Measurements from ENCODE around the gene CLCNKB.

Gene CLCNKB

DNA sequence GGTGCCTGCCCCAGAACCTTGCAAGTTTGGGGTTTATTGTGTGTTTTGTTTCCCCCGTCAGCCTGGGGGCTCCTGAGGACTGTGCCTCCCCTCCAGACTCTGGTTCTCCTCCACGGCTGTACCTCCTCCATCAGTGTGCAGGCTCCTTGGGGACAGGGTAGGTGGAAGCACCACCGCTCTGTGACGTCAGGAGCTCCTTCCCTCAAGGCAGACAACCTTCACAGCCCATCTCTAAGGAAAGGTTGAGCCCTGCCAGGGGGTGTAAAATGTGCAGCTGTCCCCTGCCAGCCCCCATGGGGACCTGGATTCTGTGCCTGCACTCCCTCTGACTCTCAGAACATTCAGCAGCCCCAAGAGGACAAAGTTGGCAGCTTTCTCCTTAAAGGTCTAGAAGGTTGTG, 25.3 kb upstream of the CLCNKB start:
- TF ChIP-seq, protein P1, sequence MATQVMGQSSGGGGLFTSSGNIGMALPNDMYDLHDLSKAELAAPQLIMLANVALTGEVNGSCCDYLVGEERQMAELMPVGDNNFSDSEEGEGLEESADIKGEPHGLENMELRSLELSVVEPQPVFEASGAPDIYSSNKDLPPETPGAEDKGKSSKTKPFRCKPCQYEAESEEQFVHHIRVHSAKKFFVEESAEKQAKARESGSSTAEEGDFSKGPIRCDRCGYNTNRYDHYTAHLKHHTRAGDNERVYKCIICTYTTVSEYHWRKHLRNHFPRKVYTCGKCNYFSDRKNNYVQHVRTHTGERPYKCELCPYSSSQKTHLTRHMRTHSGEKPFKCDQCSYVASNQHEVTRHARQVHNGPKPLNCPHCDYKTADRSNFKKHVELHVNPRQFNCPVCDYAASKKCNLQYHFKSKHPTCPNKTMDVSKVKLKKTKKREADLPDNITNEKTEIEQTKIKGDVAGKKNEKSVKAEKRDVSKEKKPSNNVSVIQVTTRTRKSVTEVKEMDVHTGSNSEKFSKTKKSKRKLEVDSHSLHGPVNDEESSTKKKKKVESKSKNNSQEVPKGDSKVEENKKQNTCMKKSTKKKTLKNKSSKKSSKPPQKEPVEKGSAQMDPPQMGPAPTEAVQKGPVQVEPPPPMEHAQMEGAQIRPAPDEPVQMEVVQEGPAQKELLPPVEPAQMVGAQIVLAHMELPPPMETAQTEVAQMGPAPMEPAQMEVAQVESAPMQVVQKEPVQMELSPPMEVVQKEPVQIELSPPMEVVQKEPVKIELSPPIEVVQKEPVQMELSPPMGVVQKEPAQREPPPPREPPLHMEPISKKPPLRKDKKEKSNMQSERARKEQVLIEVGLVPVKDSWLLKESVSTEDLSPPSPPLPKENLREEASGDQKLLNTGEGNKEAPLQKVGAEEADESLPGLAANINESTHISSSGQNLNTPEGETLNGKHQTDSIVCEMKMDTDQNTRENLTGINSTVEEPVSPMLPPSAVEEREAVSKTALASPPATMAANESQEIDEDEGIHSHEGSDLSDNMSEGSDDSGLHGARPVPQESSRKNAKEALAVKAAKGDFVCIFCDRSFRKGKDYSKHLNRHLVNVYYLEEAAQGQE (IDR thresholded peaks at IDR 0.05; ENCODE audit: insufficient read depth in 1 of 2, low read depth in 2 of 2, low read length in 2 of 2): no peak
- TF ChIP-seq POLR2AphosphoS5 (IDR thresholded peaks at IDR 0.05; ENCODE audit: low read depth, low read length) (no peak), TAF1 (IDR thresholded peaks at IDR 0.05; ENCODE audit: borderline replicate concordance, insufficient read depth, low read length) (no peak), FOXP2 (optimal IDR thresholded peaks at IDR 0.05; ENCODE audit: borderline replicate concordance, extremely low read depth, extremely low read length, insufficient read depth) (no peak), SIN3A (IDR thresholded peaks at IDR 0.05; ENCODE audit: borderline replicate concordance, insufficient read depth, low read length) (no peak)

DNA sequence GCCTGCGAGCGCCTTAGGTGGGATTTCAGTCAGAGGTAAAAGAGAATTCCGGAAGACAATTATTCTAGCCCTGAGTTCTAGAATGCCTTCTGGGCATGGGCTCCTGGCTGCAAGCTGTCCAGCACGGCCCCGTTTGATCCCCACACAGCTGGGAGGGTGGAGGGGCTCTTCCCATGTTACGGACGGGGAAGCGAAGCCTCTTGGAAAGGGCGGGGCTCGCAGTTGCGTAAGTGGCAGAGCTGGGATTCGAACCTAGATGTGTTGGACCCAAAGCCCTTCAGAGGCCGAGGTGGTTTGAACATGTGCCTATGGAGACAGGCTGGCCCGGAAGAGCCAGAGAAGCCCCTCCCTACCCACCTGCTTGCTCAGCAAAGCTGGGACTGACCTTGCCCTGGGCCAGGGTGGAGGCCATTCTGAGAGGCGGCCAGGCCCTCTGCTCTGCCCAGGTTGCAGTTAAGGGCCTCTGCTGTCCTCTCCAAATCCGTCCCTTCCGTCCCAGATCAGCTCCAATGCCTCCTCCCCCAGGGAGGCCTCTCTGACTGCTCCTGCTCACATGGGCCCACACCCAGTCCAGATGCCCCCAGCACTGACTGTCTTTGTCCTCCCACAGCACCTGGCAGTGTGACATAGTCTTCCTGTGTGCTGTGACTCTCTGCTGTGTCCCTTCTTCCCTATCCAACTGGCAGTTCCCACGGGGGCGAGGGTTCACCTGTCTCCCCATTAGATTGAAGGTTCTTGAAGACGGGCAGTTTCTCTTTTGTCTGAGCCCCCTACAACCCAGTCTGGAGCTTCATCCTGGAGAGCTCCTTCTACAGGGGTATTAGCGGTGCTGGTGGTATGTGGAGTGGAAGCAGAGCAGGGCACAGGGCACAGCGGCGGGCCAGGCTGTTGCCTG, 24.6 kb upstream of the CLCNKB start:
- TF ChIP-seq TAF1 (IDR thresholded peaks at IDR 0.05; ENCODE audit: borderline replicate concordance, insufficient read depth, low read length) (no peak), POLR2AphosphoS5 (IDR thresholded peaks at IDR 0.05; ENCODE audit: low read depth, low read length) (no peak), FOXP2 (optimal IDR thresholded peaks at IDR 0.05; ENCODE audit: borderline replicate concordance, extremely low read depth, extremely low read length, insufficient read depth) (no peak), SIN3A (IDR thresholded peaks at IDR 0.05; ENCODE audit: borderline replicate concordance, insufficient read depth, low read length) (no peak)
- TF ChIP-seq, protein P1 (IDR thresholded peaks at IDR 0.05; ENCODE audit: insufficient read depth in 1 of 2, low read depth in 2 of 2, low read length in 2 of 2): no peak

DNA sequence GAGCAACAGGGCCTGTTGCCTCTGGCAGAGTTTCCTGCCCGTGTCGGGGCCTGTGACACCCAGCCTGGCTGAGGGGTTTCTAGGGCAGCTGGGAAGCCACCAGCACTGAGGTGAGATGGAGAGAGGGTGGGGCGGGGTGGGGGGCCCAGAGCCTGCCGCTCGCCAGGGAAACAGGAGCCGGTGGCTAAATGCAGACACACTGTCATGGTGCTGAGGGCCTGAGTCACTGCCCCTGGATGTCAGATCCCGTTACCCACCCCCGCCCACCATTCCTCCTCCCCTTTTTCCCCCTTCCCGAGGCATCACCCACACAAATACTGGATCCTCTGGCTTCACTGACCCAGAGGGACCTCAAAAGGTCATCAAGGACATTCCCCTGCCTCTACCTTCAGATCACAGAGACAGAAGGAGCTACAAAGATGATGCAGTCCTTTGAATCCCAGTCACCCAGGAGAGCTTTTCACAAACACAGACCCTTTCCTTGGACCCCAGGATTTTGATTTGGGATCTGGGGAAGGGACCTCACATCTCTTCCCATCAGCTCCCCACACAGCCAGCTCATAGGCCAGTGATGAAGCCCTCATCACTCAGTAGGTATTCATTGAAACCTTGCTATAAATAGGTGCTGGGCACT, 23.8 kb upstream of the CLCNKB start:
- TF ChIP-seq TAF1 (IDR thresholded peaks at IDR 0.05; ENCODE audit: borderline replicate concordance, insufficient read depth, low read length): no peak
- TF ChIP-seq POLR2AphosphoS5 (IDR thresholded peaks at IDR 0.05; ENCODE audit: low read depth, low read length): no peak
- TF ChIP-seq, protein P1 (IDR thresholded peaks at IDR 0.05; ENCODE audit: insufficient read depth in 1 of 2, low read depth in 2 of 2, low read length in 2 of 2): no peak
- no peak for TF ChIP-seq SIN3A (IDR thresholded peaks at IDR 0.05; ENCODE audit: borderline replicate concordance, insufficient read depth, low read length)
- no peak for TF ChIP-seq FOXP2 (optimal IDR thresholded peaks at IDR 0.05; ENCODE audit: borderline replicate concordance, extremely low read depth, extremely low read length, insufficient read depth)

DNA sequence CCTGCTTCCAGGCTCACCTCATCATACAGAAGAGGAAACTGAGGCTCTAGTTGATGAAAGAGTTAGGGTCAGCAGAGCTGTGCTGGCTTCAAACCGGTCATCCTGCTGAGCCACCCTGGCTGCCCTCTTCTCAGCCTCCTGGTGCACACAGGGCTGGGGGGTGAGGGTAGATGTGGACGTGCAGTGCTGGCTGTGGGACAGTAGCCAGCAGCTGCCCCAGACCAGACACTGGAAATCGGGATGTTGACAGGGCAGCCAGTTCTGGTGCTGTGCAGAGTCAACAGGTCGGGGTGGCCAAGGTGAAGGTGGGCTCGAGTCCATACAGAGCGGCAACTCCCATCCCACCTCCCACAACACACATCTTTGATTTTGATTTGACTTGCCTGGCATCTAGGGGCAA, 23.3 kb upstream of the CLCNKB start:
- TF ChIP-seq, protein P1 (IDR thresholded peaks at IDR 0.05; ENCODE audit: insufficient read depth in 1 of 2, low read depth in 2 of 2, low read length in 2 of 2): no peak
- TF ChIP-seq SIN3A (IDR thresholded peaks at IDR 0.05; ENCODE audit: borderline replicate concordance, insufficient read depth, low read length) (no peak), FOXP2 (optimal IDR thresholded peaks at IDR 0.05; ENCODE audit: borderline replicate concordance, extremely low read depth, extremely low read length, insufficient read depth) (no peak), TAF1 (IDR thresholded peaks at IDR 0.05; ENCODE audit: borderline replicate concordance, insufficient read depth, low read length) (no peak), POLR2AphosphoS5 (IDR thresholded peaks at IDR 0.05; ENCODE audit: low read depth, low read length) (no peak)
